Activated CD8-positive, alpha-beta T cell treated with anti-CD3 and anti-CD28 coated beads for 36 hours (primary cell): Measurements from ENCODE around the gene MMAB. TPM values are rescaled to one million over a fixed set of nuclear protein-coding genes. Genes with fewer than 3 reads are reported as not detected.

Experiments
- ATAC-seq: fragments of 200-7000 bp; cut with Tn5 transposase; one replicate; pipeline ENCODE4 v1.10.0; 2021; ENCODE audit warnings: mild to moderate bottlenecking, moderate library complexity
- CTCF ChIA-PET: fragments of 350-600 bp; sonication (Branson Sonifier 250); formaldehyde crosslinking; loops from one replicate; lab custom pipeline; 2021; ENCODE audit warnings: antibody characterized with exemption; lab: Charles Lee
- POLR2A ChIA-PET: fragments of 350-600 bp; sonication (Branson Sonifier 250); formaldehyde crosslinking; loops from one replicate; lab custom pipeline; 2021; ENCODE audit warnings: antibody characterized with exemption; lab: Charles Lee
- DNase-seq: peaks from one replicate; pipeline ENCODE4 v3.0.0-alpha.2; 2020
- H3K27ac Mint-ChIP-seq: one replicate; pipeline ENCODE4 v1.8.0; 2021; ENCODE audit warnings: mild to moderate bottlenecking, mixed read lengths
- H3K27me3 Mint-ChIP-seq: one replicate; pipeline ENCODE4 v1.8.0; 2021; ENCODE audit warnings: mixed read lengths
- H3K36me3 Mint-ChIP-seq: one replicate; pipeline ENCODE4 v1.8.0; 2021; ENCODE audit warnings: low read depth, mixed read lengths
- H3K4me1 Mint-ChIP-seq: one replicate; pipeline ENCODE4 v1.8.0; 2021; ENCODE audit warnings: low read depth, mixed read lengths
- H3K4me3 Mint-ChIP-seq: one replicate; pipeline ENCODE4 v1.8.0; 2021; ENCODE audit warnings: mild to moderate bottlenecking, moderate library complexity, mixed read lengths
- H3K9me3 Mint-ChIP-seq: one replicate; pipeline ENCODE4 v1.8.0; 2021; ENCODE audit warnings: mixed read lengths
- CTCF ChIP-seq: fragments of 200-600 bp; IDR thresholded peaks from one replicate; pipeline ENCODE4 v1.8.0; 2022; ENCODE audit warnings: antibody characterized with exemption, mild to moderate bottlenecking
- intact Hi-C: fragments of 100-400 bp; cut with micrococcal nuclease; formaldehyde crosslinking; loops from one replicate; pipeline ENCODE4 v1.10.0; 2022
- total RNA-seq, 2 experiments: library from RNA; stranded (reverse); gene quantifications; one replicate each; pipeline ENCODE4 v1.2.3, GENCODE V29; 2021

The MMAB gene
- total RNA-seq, 2 experiments from 2014 or later = 60.5 to 60.9 TPM

- Mint-ChIP-seq H3K27me3 (no peaks in the 10 kb centered on the region), H3K4me1 (peaks cover 28% of the 10 kb centered on the region), H3K27ac (peak overlapping the region; percentile 97), H3K4me3 (peak overlapping the region; percentile 96), H3K36me3 (peaks cover 44% of the 10 kb centered on the region), H3K9me3 (peaks cover 2% of the 10 kb centered on the region)
- CTCF ChIA-PET = interaction anchor here (0.8 to 6.1 kb wide), 12 partner anchors 11 to 271 kb away, joined by 3 to 39 read pairs (median 5); partner anchors contain the start of gene FAM222A
- peak; percentile 3 for ATAC-seq
- TF ChIP-seq CTCF = no peak
- no peak for DNase-seq
- POLR2A ChIA-PET = interaction anchor here (1.0 kb wide), 1 partner anchor 20 kb away, joined by 6 read pairs; no protein-coding TSS in a partner anchor
- intact Hi-C loops = no loop called here
These were observed 575 bp upstream of the MMAB start for GRCh38 chr12:109573914-109574244.

- no peak for TF ChIP-seq CTCF
- H3K9me3 Mint-ChIP-seq = peaks cover 2% of the 10 kb centered on the region
- ChIA-PET CTCF (interaction anchor here (1.1 to 6.1 kb wide), 3 partner anchors 24 to 95 kb away, joined by 4 to 39 read pairs (median 5); partner anchors contain the start of genes KCTD10 and UBE3B), POLR2A (interaction anchor here (0.6 to 1.6 kb wide), 4 partner anchors 11 to 393 kb away, joined by 3 read pairs; partner anchors contain the start of genes KCTD10 and UBE3B)
- peak overlapping the region; percentile 96 for H3K4me3 Mint-ChIP-seq
- ATAC-seq (no peak), DNase-seq (no peak)
- peaks cover 28% of the 10 kb centered on the region for H3K4me1 Mint-ChIP-seq
- H3K27me3 Mint-ChIP-seq = no peaks in the 10 kb centered on the region
- intact Hi-C loops = no loop called here
- H3K27ac Mint-ChIP-seq = peak overlapping the region; percentile 97
- H3K36me3 Mint-ChIP-seq = peaks cover 39% of the 10 kb centered on the region
These were observed 828 bp downstream of the MMAB start for GRCh38 chr12:109572506-109572845.

- no peaks in the 10 kb centered on the region for H3K27me3 Mint-ChIP-seq
- H3K27ac Mint-ChIP-seq = peak overlapping the region; percentile 97
- ChIA-PET POLR2A (interaction anchor here (0.6 to 1.6 kb wide), 4 partner anchors 11 to 393 kb away, joined by 3 read pairs; partner anchors contain the start of genes KCTD10 and UBE3B), CTCF (interaction anchor here (0.7 to 6.1 kb wide), 5 partner anchors 24 to 329 kb away, joined by 3 to 39 read pairs (median 4); partner anchors contain the start of genes KCTD10 and UBE3B)
- intact Hi-C loops = no loop called here
- peaks cover 28% of the 10 kb centered on the region for H3K4me1 Mint-ChIP-seq
- DNase-seq (no peak), ATAC-seq (no peak)
- peaks cover 35% of the 10 kb centered on the region for H3K36me3 Mint-ChIP-seq
- H3K4me3 Mint-ChIP-seq = peak overlapping the region; percentile 96
- H3K9me3 Mint-ChIP-seq = peaks cover 2% of the 10 kb centered on the region
- TF ChIP-seq CTCF = no peak
These were observed 1.4 kb downstream of the MMAB start for GRCh38 chr12:109571773-109572505.

GRCh38 chr12:109568486-109568885 is 4.8 kb downstream of the MMAB start:
- CTCF ChIA-PET = interaction anchor here (1.0 kb wide), 1 partner anchor 29 kb away, joined by 4 read pairs; no protein-coding TSS in a partner anchor
- intact Hi-C loops = no loop called here
- H3K27me3 Mint-ChIP-seq = no peaks in the 10 kb centered on the region
- POLR2A ChIA-PET = no interaction called here
- H3K9me3 Mint-ChIP-seq = peaks cover 2% of the 10 kb centered on the region
- H3K36me3 Mint-ChIP-seq = peaks cover 35% of the 10 kb centered on the region
- TF ChIP-seq CTCF = no peak
- H3K4me3 Mint-ChIP-seq = no peak overlapping the region
- ATAC-seq (no peak), DNase-seq (no peak)
- H3K4me1 Mint-ChIP-seq = peaks cover 20% of the 10 kb centered on the region
- no peak overlapping the region for H3K27ac Mint-ChIP-seq

GRCh38 chr12:109567967-109568366 is 5.3 kb downstream of the MMAB start:
- ChIA-PET POLR2A (no interaction called here), CTCF (interaction anchor here (0.6 to 0.8 kb wide), 2 partner anchors 29 to 206 kb away, joined by 3 read pairs; no protein-coding TSS in a partner anchor)
- no peak for DNase-seq
- Mint-ChIP-seq H3K9me3 (peaks cover 1% of the 10 kb centered on the region), H3K27ac (no peak overlapping the region), H3K4me1 (peaks cover 19% of the 10 kb centered on the region), H3K36me3 (peaks cover 39% of the 10 kb centered on the region), H3K27me3 (no peaks in the 10 kb centered on the region), H3K4me3 (no peak overlapping the region)
- ATAC-seq = no peak
- intact Hi-C loops = no loop called here
- no peak for TF ChIP-seq CTCF
